MV-4-11 (cell line): Measurements from ENCODE around the gene MMEL1.
"Not testable (repeated sequence)": the region's sequence is repeated elsewhere in the genome, so short reads cannot be mapped to it uniquely, and the experiment has no call there.

Experiments used
- DNase-seq: peaks from one replicate; lab custom pipeline; 2025; lab: John Stamatoyannopoulos, UW

MMEL1 gene

GRCh38 chr1:2632561-2633361 lies at the start of gene MMEL1:
MMEL1 (minus strand) TSS chr1:2633016; CDS start chr1:2629484, 3,532 bp downstream.
- DNase-seq, result no peak

- DNase-seq, result not testable (repeated sequence)
Measured at GRCh38 chr1:2676726-2677125, 43.9 kb upstream of the MMEL1 start.

GRCh38 chr1:2671656-2672055 lies 38.8 kb upstream of the MMEL1 start:
- not testable (repeated sequence) for DNase-seq

GRCh38 chr1:2659806-2660205 lies 27.0 kb upstream of the MMEL1 start:
- not testable (repeated sequence) for DNase-seq

- not testable (repeated sequence) for DNase-seq
Measured at GRCh38 chr1:2657909-2658308, 25.1 kb upstream of the MMEL1 start.

GRCh38 chr1:2657124-2657523 lies 24.3 kb upstream of the MMEL1 start:
- DNase-seq, result not testable (repeated sequence)

- DNase-seq, result not testable (repeated sequence)
Measured at GRCh38 chr1:2655598-2656434, 23.0 kb upstream of the MMEL1 start.

- DNase-seq, result not testable (repeated sequence)
Measured at GRCh38 chr1:2654443-2654948, 21.7 kb upstream of the MMEL1 start.

GRCh38 chr1:2653741-2654442 lies 21.1 kb upstream of the MMEL1 start:
- DNase-seq, result not testable (repeated sequence)

GRCh38 chr1:2652926-2653571 lies 20.2 kb upstream of the MMEL1 start:
- DNase-seq, result not testable (repeated sequence)

GRCh38 chr1:2652152-2652925 lies 19.5 kb upstream of the MMEL1 start:
- DNase-seq, result not testable (repeated sequence)

GRCh38 chr1:2650967-2651645 lies 18.3 kb upstream of the MMEL1 start:
- DNase-seq, result no peak

- DNase-seq, result no peak
Measured at GRCh38 chr1:2646837-2647236, 14.0 kb upstream of the MMEL1 start.

- no peak for DNase-seq
Measured at GRCh38 chr1:2645776-2646175, 13.0 kb upstream of the MMEL1 start.

GRCh38 chr1:2645143-2645542 lies 12.3 kb upstream of the MMEL1 start:
- DNase-seq, result no peak

- no peak for DNase-seq
Measured at GRCh38 chr1:2644591-2645101, 11.8 kb upstream of the MMEL1 start.

GRCh38 chr1:2644171-2644570 lies 11.4 kb upstream of the MMEL1 start:
- no peak for DNase-seq

- no peak for DNase-seq
Measured at GRCh38 chr1:2643414-2644077, 10.7 kb upstream of the MMEL1 start.
